Measurements from ENCODE around the gene MICALL1. TPM values are rescaled to one million over a fixed set of nuclear protein-coding genes. Genes with fewer than 3 reads are reported as not detected.
"Not testable (repeated sequence)": the region's sequence is repeated elsewhere in the genome, so short reads cannot be mapped to it uniquely, and the experiment has no call there.

MICALL1 gene
- total RNA-seq, 4 donors from 2014 or later: 124 to 150 (median 143) TPM

GRCh38 chr22:37973271-37974170 is 67.4 kb downstream of the MICALL1 start:
- no peak overlapping the region for H3K4me3 ChIP-seq (ENCODE audit: low read depth, poor library complexity, severe bottlenecking)
- WGBS, 2 donors: 92 to 94% methylated on average over 26 to 29 of the region's 33 CpGs
- TF ChIP-seq POLR2A (IDR thresholded peaks at IDR 0.05) (no peak), CTCF (IDR thresholded peaks at IDR 0.05) (no peak)
- intact Hi-C loops (cut with DNase I; ENCODE audit: low total_unique reads): no loop called here
- no peak for DNase-seq (ENCODE audit: low spot score in 2 of 2)

- intact Hi-C loops (cut with DNase I; ENCODE audit: low total_unique reads): no loop called here
- H3K4me3 ChIP-seq (ENCODE audit: low read depth, poor library complexity, severe bottlenecking): no peak overlapping the region
- no peak for DNase-seq (ENCODE audit: low spot score in 2 of 2)
- TF ChIP-seq POLR2A (IDR thresholded peaks at IDR 0.05) (no peak), CTCF (IDR thresholded peaks at IDR 0.05) (no peak)
- 80 to 84% methylated on average over 2 of the region's 2 CpGs for WGBS, 2 donors
These were observed 69.1 kb downstream of the MICALL1 start for GRCh38 chr22:37975153-37975552.

- intact Hi-C loops (cut with DNase I; ENCODE audit: low total_unique reads); H3K4me3 ChIP-seq (ENCODE audit: low read depth, poor library complexity, severe bottlenecking); DNase-seq (ENCODE audit: low spot score in 2 of 2): not testable (repeated sequence)
- WGBS, 2 donors: 76 to 88% methylated on average over 8 of the region's 8 CpGs
These were observed 69.9 kb downstream of the MICALL1 start for GRCh38 chr22:37976022-37976421.

- TF ChIP-seq POLR2A (IDR thresholded peaks at IDR 0.05) (no peak), CTCF (IDR thresholded peaks at IDR 0.05) (no peak)
- intact Hi-C loops (cut with DNase I; ENCODE audit: low total_unique reads): no loop called here
- 82 to 84% methylated on average over 4 of the region's 4 CpGs for WGBS, 2 donors
- H3K4me3 ChIP-seq (ENCODE audit: low read depth, poor library complexity, severe bottlenecking): no peak overlapping the region
- no peak for DNase-seq (ENCODE audit: low spot score in 2 of 2)
These were observed 70.5 kb downstream of the MICALL1 start for GRCh38 chr22:37976547-37976946.

- no peak for DNase-seq (ENCODE audit: low spot score in 2 of 2)
- intact Hi-C loops (cut with DNase I; ENCODE audit: low total_unique reads): no loop called here
- 76 to 80% methylated on average over 8 of the region's 8 CpGs for WGBS, 2 donors
- TF ChIP-seq CTCF (IDR thresholded peaks at IDR 0.05) (no peak), POLR2A (IDR thresholded peaks at IDR 0.05) (no peak)
- H3K4me3 ChIP-seq (ENCODE audit: low read depth, poor library complexity, severe bottlenecking): no peak overlapping the region
These were observed 73.7 kb downstream of the MICALL1 start for GRCh38 chr22:37979782-37980181.

- intact Hi-C loops (cut with DNase I; ENCODE audit: low total_unique reads): no loop called here
- WGBS, 2 donors: 83 to 87% methylated on average over 5 to 6 of the region's 6 CpGs
- no peak overlapping the region for H3K4me3 ChIP-seq (ENCODE audit: low read depth, poor library complexity, severe bottlenecking)
- TF ChIP-seq CTCF (IDR thresholded peaks at IDR 0.05) (no peak), POLR2A (IDR thresholded peaks at IDR 0.05) (no peak)
- no peak for DNase-seq (ENCODE audit: low spot score in 2 of 2)
These were observed 75.3 kb downstream of the MICALL1 start for GRCh38 chr22:37981282-37982011.
